ENCODE measurements around the gene TMEM150B. TPM values are rescaled to one million over a fixed set of nuclear protein-coding genes. Genes with fewer than 3 reads are reported as not detected.
"Not testable (repeated sequence)": the region's sequence is repeated elsewhere in the genome, so short reads cannot be mapped to it uniquely, and the experiment has no call there.

The TMEM150B gene
- polyA plus RNA-seq, 2 of the 4 experiments (the other 2 are of a cell fraction): 0.26 to 0.39 TPM

DNA sequence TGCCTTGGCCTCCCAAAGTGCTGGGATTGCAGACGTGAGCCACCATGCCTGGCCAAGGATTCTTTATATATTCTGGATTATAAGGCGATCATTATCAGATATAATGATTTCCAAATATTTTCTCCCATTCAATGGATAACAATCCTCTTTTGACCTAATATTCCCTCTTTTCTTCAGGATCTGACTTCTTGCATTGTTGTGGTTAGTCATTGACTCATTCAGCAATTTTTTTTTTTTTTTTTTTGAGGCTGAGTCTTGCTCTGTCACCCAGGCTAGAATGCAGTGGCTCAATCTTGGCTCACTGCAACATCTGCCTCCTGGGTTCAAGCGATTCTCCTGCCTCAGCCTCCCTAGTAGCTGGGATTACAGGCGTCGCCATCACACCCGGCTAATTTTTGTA, 4.7 kb upstream of the TMEM150B start:
- DNase-seq (ENCODE audit: low read depth in 1 of 2, low spot score in 1 of 2); POLR2A ChIA-PET; H3K4me2 ChIP-seq; H3K4me3 ChIP-seq; H3K9me3 ChIP-seq; FAIRE-seq: not testable (repeated sequence)
- ATAC-seq: 0 out of 6 replicates have a peak, but pooled peaks of 1 of the 2 experiments have one; percentile 17
- TF ChIP-seq FOSL2 (IDR thresholded peaks at IDR 0.05): 0 out of 2 replicates have a peak, but pooled peaks have one; percentile 6
- peak; percentile 22; the same call in 1 of the 2 replicates for TF ChIP-seq FOSL2 (CRISPR knock-in tag; IDR thresholded peaks at IDR 0.05)
- peaks cover 17% of the 10 kb centered on the region for H3K4me1 ChIP-seq
- CTCF ChIA-PET: interaction anchor here (0.7 to 21.1 kb wide), 4 partner anchors 16 to 38 kb away, joined by 3 to 306 read pairs (median 6); no protein-coding TSS in a partner anchor
- WGBS (ENCODE audit: missing lambda C conversion rate): 83% methylated on average over 6 of the region's 6 CpGs
- 0 out of 6 replicates have a peak overlapping the region, but pooled peaks of 1 of the 2 experiments have one; percentile 3 for H3K27ac ChIP-seq

DNA sequence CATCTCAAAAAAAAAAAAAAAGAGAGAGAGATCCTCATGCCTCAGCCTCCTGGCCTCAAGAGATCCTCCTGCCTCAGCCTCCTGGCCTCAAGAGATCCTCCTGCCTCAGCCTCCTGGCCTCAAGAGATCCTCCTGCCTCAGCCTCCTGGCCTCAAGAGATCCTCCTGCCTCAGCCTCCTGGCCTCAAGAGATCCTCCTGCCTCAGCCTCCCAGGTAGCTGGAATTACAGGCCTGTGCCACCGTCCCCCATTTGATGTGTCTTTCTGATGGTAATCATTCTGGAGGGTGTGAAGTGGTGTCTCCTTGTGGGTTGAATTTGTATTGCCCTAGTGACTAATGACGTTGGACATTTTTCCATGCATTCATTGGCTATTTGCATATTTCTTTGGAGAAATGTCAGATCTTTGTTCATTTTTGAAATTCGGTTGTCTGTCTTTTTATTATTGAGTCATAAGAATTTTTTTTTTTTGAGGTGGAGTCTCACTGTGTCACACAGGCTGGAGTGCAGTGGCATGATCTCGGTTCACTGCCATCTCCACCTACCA, 3.7 kb upstream of the TMEM150B start:
- H3K4me2 ChIP-seq; POLR2A ChIA-PET; H3K9me3 ChIP-seq; DNase-seq (ENCODE audit: low read depth in 1 of 2, low spot score in 1 of 2); H3K27ac ChIP-seq; FAIRE-seq; H3K4me3 ChIP-seq: not testable (repeated sequence)
- H3K4me1 ChIP-seq: peaks cover 14% of the 10 kb centered on the region
- TF ChIP-seq KDM1A (IDR thresholded peaks at IDR 0.05; ENCODE audit: low read depth) (peak; percentile 17; the same call in 1 of the 2 replicates), RFX5 (IDR thresholded peaks at IDR 0.05) (peak; percentile 98)
- CTCF ChIA-PET: interaction anchor here (0.6 to 21.1 kb wide), 4 partner anchors 26 to 70 kb away, joined by 3 to 306 read pairs (median 4); no protein-coding TSS in a partner anchor
- 70% methylated on average over 4 of the region's 4 CpGs for WGBS (ENCODE audit: missing lambda C conversion rate)
- ATAC-seq: peak in 1 of 2 experiments; percentile 44; a peak in 3 of 6 replicates

DNA sequence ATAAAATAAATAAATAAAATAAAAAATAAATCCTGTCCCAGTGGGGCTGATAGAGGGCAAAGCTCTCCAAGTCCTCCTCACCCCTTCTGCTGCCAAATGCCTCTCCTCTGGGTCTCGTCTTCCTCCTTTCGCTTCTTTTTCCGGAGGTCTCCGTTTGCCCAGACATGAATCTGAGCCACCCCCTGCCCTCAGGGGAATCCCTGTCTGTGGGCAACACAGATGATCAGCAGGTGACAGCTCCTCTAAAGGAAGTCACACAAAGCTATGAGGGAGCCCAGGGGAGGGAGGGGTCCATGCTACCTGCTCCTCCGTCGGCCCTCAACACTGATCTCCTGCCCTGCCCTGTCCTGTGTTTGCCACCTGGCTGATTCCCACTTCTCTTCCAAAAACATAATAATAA, 479 bp downstream of the TMEM150B start:
- Histone ChIP-seq H3K4me1 (peaks cover 33% of the 10 kb centered on the region), H3K4me2 (no peak overlapping the region), H3K9me3 (no peaks in the 10 kb centered on the region), H3K27ac (peak overlapping the region in 1 of 2 experiments; percentile 65; a peak in 3 of 6 replicates), H3K4me3 (no peak overlapping the region)
- FAIRE-seq (no peak), DNase-seq (ENCODE audit: low read depth in 1 of 2, low spot score in 1 of 2) (no peak), ATAC-seq (no peak)
- CTCF ChIA-PET: interaction anchor here (1.1 to 21.1 kb wide), 9 partner anchors 9 to 184 kb away, joined by 3 to 306 read pairs (median 4); partner anchors contain the start of gene KMT5C
- TF ChIP-seq TP53 (CRISPR knock-in tag; IDR thresholded peaks at IDR 0.05) (no peak), RFX5 (IDR thresholded peaks at IDR 0.05) (no peak), EHF (CRISPR knock-in tag; IDR thresholded peaks at IDR 0.05) (no peak), GATA3 (IDR thresholded peaks at IDR 0.05; ENCODE audit: borderline replicate concordance) (no peak), RARB (CRISPR knock-in tag; IDR thresholded peaks at IDR 0.05) (no peak), SMC3 (IDR thresholded peaks at IDR 0.05) (no peak), HDAC2 (IDR thresholded peaks at IDR 0.05) (no peak), FOSB (CRISPR knock-in tag; IDR thresholded peaks at IDR 0.05) (no peak)
- TF ChIP-seq, protein P1, sequence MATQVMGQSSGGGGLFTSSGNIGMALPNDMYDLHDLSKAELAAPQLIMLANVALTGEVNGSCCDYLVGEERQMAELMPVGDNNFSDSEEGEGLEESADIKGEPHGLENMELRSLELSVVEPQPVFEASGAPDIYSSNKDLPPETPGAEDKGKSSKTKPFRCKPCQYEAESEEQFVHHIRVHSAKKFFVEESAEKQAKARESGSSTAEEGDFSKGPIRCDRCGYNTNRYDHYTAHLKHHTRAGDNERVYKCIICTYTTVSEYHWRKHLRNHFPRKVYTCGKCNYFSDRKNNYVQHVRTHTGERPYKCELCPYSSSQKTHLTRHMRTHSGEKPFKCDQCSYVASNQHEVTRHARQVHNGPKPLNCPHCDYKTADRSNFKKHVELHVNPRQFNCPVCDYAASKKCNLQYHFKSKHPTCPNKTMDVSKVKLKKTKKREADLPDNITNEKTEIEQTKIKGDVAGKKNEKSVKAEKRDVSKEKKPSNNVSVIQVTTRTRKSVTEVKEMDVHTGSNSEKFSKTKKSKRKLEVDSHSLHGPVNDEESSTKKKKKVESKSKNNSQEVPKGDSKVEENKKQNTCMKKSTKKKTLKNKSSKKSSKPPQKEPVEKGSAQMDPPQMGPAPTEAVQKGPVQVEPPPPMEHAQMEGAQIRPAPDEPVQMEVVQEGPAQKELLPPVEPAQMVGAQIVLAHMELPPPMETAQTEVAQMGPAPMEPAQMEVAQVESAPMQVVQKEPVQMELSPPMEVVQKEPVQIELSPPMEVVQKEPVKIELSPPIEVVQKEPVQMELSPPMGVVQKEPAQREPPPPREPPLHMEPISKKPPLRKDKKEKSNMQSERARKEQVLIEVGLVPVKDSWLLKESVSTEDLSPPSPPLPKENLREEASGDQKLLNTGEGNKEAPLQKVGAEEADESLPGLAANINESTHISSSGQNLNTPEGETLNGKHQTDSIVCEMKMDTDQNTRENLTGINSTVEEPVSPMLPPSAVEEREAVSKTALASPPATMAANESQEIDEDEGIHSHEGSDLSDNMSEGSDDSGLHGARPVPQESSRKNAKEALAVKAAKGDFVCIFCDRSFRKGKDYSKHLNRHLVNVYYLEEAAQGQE (IDR thresholded peaks at IDR 0.05): no peak
- WGBS (ENCODE audit: missing lambda C conversion rate): 90% methylated on average over 6 of the region's 6 CpGs
- POLR2A ChIA-PET: no interaction called here

DNA sequence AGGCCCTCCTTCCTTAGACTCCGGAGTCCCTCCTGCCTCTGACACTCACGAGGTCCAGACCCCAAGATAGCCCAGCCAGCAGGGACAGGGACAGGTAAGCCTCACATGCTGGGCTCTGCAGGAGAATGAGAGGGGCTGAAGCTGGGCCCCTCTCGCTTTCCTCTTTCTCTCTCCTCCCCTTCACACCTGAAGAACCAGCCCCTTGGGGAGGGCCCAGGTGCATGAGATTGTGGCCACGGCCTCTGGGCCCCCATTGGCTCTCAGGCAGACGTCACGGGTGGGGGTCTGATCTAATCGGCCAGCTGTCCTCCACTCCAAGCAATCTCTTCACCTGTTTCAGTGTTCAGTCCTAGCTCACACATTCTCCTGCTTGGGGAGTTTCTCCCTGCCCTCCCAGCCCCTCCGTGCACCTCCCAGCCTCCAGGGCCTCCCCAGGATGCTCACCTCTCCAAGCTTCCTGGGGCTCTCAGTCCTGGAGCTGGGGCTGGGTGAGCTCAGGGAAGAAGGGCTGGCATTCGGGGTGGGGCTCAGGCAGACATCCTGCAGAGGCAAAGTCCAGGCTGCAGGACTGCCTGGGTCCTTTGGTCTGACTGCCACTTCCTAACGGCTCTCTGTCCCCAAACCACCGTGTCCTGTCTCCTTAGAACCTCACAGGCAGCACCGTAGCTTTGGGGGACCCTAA, 2.8 kb downstream of the TMEM150B start:
- H3K4me2 ChIP-seq: peak overlapping the region; percentile 28
- DNase-seq (ENCODE audit: low read depth in 1 of 2, low spot score in 1 of 2): no peak
- no peak for FAIRE-seq
- ChIA-PET POLR2A (interaction anchor here (0.7 to 1.9 kb wide), 3 partner anchors 17 to 62 kb away, joined by 3 to 11 read pairs (median 5); partner anchors contain the start of genes KMT5C and TMEM238), CTCF (interaction anchor here (0.9 to 21.1 kb wide), 13 partner anchors 9 to 181 kb away, joined by 3 to 306 read pairs (median 5); partner anchors contain the start of genes KMT5C and TMEM238)
- H3K9me3 ChIP-seq: no peaks in the 10 kb centered on the region
- H3K27ac ChIP-seq: peak overlapping the region; percentile 37 to 60; a peak in 5 of 6 replicates
- H3K4me1 ChIP-seq: peaks cover 25% of the 10 kb centered on the region
- TF ChIP-seq ESRRA (IDR thresholded peaks at IDR 0.05; ENCODE audit: borderline replicate concordance, low read length) (no peak), ZFP36 (IDR thresholded peaks at IDR 0.05; ENCODE audit: borderline replicate concordance, partially characterized antibody) (peak; percentile 19)
- WGBS (ENCODE audit: missing lambda C conversion rate): 68% methylated on average over 12 of the region's 12 CpGs
- peak; percentile 33 to 53; a peak in 5 of 6 replicates for ATAC-seq
- no peak overlapping the region for H3K4me3 ChIP-seq

All from A549 (cell line).